Transverse colon (tissue), 4 donors: ENCODE data around the gene A4GALT.

ENCODE experiments used
- POLR2AphosphoS5 ChIP-seq, 3 donors: sonication (generic); formaldehyde crosslinking; IDR thresholded peaks; one replicate each; pipeline ENCODE4 v1.6.1; 2016; ENCODE audit warnings: antibody characterized with exemption in 3 of 3
- TF ChIP-seq, protein P1 (sequence below), 5 experiments: fragments of 200-600 bp in 3 of 5; fragments of 450-650 bp in 2 of 5; sonication (generic) in 3 of 5; IDR thresholded peaks; 1 replicate in 2 of 5; 2 replicates in 3 of 5; pipeline ENCODE4 v1.5.1; 2016 to 2017; ENCODE audit warnings: antibody characterized with exemption in 5 of 5, inconsistent platforms in 3 of 5, mild to moderate bottlenecking in 2 of 5, moderate library complexity in 1 of 5

DNA sequence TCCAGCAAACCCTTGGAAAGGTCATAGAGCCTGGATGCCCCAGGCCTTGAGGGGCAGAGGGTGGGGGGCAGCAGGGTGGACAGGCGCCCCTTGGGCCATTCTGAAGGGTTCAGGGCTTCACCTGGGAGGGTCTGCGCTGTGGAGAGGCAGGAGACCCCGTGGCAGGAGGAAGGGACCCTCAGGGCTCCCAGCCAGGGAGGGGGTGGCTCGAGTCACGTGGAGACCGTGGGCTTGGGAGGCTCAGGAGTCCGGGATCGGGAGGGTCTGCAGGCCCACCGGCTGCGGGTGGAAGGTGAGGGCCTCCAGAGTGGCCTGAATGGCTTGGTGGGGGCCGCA lies 48.5 kb upstream of the A4GALT start:
- TF ChIP-seq, protein P1, sequence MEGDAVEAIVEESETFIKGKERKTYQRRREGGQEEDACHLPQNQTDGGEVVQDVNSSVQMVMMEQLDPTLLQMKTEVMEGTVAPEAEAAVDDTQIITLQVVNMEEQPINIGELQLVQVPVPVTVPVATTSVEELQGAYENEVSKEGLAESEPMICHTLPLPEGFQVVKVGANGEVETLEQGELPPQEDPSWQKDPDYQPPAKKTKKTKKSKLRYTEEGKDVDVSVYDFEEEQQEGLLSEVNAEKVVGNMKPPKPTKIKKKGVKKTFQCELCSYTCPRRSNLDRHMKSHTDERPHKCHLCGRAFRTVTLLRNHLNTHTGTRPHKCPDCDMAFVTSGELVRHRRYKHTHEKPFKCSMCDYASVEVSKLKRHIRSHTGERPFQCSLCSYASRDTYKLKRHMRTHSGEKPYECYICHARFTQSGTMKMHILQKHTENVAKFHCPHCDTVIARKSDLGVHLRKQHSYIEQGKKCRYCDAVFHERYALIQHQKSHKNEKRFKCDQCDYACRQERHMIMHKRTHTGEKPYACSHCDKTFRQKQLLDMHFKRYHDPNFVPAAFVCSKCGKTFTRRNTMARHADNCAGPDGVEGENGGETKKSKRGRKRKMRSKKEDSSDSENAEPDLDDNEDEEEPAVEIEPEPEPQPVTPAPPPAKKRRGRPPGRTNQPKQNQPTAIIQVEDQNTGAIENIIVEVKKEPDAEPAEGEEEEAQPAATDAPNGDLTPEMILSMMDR (IDR thresholded peaks at IDR 0.05) = no peak
- TF ChIP-seq POLR2AphosphoS5 (IDR thresholded peaks at IDR 0.05) = no peak
